NCI-H345 (cell line): ENCODE measurements around the gene IL1RAP.
"Not testable (repeated sequence)": the region's sequence is repeated elsewhere in the genome, so short reads cannot be mapped to it uniquely, and the experiment has no call there.

Experiments
- DNase-seq: peaks from one replicate; lab custom pipeline; 2025; lab: John Stamatoyannopoulos, UW

Gene IL1RAP

GRCh38 chr3:190513409-190514370, at the start of gene IL1RAP:
IL1RAP (plus strand) TSS chr3:190514085; CDS start chr3:190564290, 50,205 bp downstream.
- peak; percentile 91 for DNase-seq

- no peak for DNase-seq
Measured at GRCh38 chr3:190467922-190468321, 46.0 kb upstream of the IL1RAP start.

DNA sequence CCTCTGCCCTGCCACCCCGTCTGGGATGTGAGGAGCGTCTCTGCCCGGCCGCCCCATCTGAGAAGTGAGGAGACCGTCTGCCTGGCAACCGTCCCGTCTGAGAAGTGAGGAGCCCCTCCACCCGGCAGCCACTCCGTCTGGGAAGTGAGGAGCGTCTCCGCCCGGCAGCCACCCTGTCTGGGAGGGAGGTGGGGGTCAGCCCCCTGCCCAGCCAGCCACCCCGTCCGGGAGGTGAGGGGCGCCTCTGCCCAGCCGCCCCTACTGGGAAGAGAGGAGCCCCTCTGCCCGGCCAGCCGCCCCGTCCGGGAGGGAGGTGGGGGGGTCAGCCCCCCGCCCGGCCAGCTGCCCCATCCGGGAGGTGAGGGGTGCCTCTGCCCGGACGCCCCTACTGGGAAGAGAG, 40.6 kb upstream of the IL1RAP start:
- DNase-seq = not testable (repeated sequence)

DNA sequence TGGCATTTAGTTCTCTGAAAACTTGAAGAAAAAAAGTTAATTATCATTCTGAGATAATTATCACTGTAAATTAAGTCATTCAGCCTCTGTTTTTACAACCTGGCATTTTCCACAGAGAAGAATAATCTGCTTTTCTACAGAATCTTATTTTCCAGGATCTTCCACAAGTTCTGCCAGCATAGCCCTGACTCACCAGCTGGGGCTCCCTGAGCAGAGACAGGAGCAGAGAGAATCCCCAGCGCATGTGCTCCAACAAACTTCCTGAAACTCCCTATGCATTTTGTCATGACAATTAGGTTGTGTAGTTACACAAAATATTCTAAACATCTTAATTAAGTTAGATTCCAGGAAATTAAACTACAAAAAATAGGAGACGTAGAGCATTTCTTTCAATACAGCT, 32.1 kb upstream of the IL1RAP start:
- DNase-seq = no peak

- DNase-seq = peak; percentile 37
Measured at GRCh38 chr3:190485830-190486532, 27.9 kb upstream of the IL1RAP start.

- no peak for DNase-seq
Measured at GRCh38 chr3:190486533-190486864, 27.4 kb upstream of the IL1RAP start.

- DNase-seq = no peak
Measured at GRCh38 chr3:190486908-190487607, 26.8 kb upstream of the IL1RAP start.

GRCh38 chr3:190491533-190492054, 22.3 kb upstream of the IL1RAP start:
- peak; percentile 19 for DNase-seq

- DNase-seq = no peak
Measured at GRCh38 chr3:190492129-190492528, 21.8 kb upstream of the IL1RAP start.

DNA sequence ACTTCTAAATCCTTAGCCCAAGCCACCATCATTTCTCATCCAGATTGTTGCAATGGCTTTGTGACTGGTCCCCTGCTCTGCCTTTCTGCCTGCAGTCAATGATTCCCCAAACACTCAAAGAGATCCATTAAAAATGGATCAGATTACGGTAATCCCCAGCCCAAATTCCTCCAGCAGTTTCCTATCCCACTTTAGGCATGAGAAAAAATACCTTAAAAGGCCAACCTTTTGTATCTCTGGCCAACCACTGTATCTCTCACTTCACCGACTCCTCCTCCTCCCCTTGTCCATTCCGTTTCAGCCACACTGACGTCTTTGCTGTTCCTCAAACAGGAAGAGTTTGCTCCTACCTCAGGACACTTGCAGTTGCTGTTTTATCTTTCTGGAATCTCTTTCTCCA, 20.9 kb upstream of the IL1RAP start:
- DNase-seq = no peak

DNA sequence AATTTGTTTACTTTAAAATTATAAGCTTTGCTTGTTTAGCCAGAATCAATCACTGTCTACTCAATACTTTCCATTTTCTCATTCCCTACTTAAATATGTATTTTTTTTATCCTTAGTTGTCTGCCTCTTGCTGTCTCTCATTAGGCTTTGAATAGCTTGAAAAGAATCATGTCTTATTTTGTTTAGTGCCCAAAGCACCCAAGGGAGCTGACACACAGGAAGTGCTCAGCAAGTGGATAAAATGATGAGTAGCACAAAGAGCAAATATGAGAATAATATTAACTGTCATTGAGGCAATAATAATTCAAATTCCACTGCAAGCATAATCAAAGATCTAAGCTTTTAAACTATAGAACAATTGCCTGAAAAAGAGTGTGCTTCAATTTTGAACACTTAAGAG, 19.0 kb upstream of the IL1RAP start:
- DNase-seq = no peak

GRCh38 chr3:190495354-190495753, 18.5 kb upstream of the IL1RAP start:
- no peak for DNase-seq

DNA sequence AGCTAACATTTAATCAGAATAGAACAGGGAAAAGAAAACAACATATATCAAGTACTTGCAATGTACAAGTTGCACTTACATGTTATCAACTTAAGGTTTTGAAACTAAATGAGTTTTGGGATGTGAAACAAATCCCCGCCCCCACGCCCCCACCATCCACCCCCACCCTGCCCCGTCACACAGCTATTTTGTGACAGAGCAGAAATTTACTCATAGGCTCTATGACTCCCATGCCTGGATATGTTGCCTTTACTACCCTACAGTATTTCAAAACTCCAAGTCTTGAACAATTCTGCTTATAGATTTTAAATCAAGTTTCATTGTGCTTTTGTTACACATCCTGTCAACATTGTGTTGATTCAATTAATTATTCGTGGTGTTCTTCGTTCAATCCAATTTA, 18.1 kb upstream of the IL1RAP start:
- DNase-seq = no peak

DNA sequence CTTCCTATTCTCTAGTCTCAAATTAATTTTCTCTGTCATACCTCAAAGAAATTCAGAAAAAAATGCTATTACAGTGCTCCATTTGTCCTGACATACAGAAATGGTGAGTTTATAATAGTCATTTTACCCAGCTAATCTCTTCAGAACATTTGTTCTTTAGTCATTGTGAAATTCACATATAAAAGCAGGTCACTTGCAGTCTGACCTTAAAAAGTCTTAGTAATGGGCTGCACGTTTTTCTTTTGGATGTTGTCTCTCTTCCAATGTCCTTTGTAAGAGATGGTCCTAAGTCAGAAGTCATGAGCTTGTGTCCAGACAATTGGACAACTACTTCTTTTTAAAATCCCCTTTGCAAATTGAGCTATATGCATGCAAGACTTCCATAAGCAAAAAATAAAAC, 17.0 kb upstream of the IL1RAP start:
- no peak for DNase-seq

DNA sequence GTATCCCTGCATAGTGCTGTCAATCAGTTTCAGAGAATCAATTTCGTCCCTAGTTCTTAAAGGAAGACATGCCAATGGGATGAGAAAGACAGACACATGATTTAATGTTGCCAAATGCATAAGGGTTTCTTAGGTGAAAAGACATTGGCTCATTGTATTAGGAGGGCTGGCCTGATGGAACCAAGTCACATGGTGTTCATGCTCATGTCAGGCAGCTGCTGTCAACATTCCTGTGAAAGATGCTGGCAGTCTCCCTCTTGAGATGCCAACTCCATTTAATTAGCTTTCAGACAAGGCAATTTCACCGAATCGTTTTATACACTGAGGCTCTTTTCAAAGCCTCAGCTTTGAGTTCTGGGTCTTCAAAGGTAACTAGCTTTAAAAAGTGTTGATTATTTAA, 16.1 kb upstream of the IL1RAP start:
- no peak for DNase-seq

GRCh38 chr3:190498293-190498692, 15.6 kb upstream of the IL1RAP start:
- DNase-seq = no peak

- DNase-seq = no peak
Measured at GRCh38 chr3:190499122-190499521, 14.8 kb upstream of the IL1RAP start.

DNA sequence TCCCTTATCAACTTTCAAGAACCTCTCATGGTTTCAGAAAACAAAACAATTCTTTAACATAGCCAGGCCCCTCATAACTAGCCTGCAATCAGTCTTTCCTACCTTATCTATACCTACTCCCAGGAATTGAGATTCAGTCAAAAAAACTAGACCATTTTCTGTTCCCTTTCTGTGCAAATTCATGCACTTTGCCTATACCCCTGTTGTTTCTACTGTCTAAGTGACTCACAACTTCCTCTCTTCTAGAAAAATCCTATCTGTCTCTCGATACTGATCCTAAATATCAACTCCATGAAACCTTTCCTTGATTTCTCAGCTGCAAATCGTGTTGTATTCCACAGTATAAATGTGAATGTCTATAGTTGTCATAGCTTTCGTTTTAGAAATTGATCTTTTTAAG, 10.9 kb upstream of the IL1RAP start:
- no peak for DNase-seq

GRCh38 chr3:190504354-190505125, 9.3 kb upstream of the IL1RAP start:
- peak; percentile 12 for DNase-seq

DNA sequence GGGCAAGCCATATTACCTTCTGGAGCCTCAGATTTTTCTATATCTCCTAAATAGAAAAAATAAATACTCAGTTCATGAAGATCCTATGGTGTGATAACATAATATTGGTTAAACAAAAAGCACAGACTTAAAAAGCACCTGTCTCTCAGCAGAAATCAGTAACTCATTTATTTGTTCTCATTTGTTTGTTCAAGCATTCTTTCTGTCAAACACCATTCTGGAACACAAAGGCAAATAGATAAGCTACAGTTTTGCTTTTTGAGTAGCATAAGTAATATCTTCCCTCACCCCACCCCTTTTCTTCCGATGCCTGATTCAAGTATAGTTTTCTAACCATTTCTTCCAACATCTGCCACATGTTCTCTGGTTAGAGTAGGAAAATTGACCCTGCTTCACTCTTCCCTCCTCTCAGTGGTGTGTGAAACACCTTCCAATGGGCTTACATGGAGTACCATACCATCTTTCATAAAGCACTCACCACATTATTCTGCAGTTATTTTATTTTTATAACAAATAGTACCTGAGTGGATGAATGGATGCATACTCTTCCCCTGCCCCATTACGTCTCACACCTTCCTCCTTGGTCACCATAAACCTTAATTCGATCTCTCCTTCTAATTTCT, 8.4 kb upstream of the IL1RAP start:
- no peak for DNase-seq

DNA sequence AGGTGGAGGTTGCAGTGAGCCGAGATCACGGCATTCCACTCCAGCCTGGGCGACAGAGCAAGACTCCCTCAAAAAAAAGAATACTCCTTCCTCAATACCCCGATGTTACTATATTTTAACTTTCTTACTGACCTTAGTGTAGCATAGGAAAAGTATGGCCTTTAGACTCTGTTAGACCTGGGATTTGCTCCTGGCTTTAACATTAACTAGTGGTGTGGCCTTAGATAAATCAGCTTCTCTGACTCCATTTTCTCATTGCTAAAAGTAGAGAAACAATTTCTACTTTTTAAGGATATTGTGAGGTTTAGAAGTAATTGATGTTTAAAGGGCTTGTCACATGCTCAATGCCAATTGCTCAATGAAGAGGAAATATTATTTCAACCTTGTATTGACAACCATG, 7.6 kb upstream of the IL1RAP start:
- no peak for DNase-seq
